HepG2 (cell line): ENCODE results near the gene TBC1D14. TPM values are rescaled to one million over a fixed set of nuclear protein-coding genes. Genes with fewer than 3 reads are reported as not detected.
A peak's percentile ranks its signal among the peaks of the same experiment; 100 is the strongest.

ENCODE experiments used
- ATAC-seq: fragments of 200-7000 bp; cut with Tn5 transposase; 3 replicates; pipeline ENCODE4 v1.9.1; 2020; ENCODE audit warnings: mild to moderate bottlenecking, moderate library complexity
- BruUV-seq: library from RNA; stranded (reverse); fragments of 400-500 nt; replicated peaks from 2 replicates; lab custom pipeline; 2021; lab: Mats Ljungman, UMichigan
- CTCF ChIA-PET: fragments of 300-600 bp; formaldehyde crosslinking; extraction: SDS; loops from one replicate; lab custom pipeline; 2021; ENCODE audit warnings: low total read pairs, inconsistent platforms, low intra/inter-chr PET ratio; lab: Yijun Ruan, JAX
- POLR2A ChIA-PET: fragments of 350-600 bp; sonication (Branson Sonifier 250); formaldehyde crosslinking; loops from one replicate; lab custom pipeline; 2020; ENCODE audit warnings: antibody characterized with exemption, inconsistent platforms; lab: Yijun Ruan, JAX
- DNase-seq: peaks from one replicate; pipeline ENCODE4 v3.0.0-alpha.2; 2015; ENCODE audit warnings: low spot score
- FAIRE-seq: peaks from 3 replicates; lab custom pipeline; 2011; peaks lifted over from hg19 to GRCh38; lab: Jason Lieb, UNC
- H2AFZ ChIP-seq: one replicate; pipeline ENCODE4 v1.6.1; 2011; ENCODE audit warnings: low read length, inconsistent platforms
- H3K27ac ChIP-seq: fragments of 300-600 bp; 3 replicates; pipeline ENCODE4 v1.8.0; 2011; ENCODE audit warnings: mixed run types, mild to moderate bottlenecking, mixed read lengths, low read length, inconsistent platforms; ENCODE audit not compliant: insufficient read depth; ENCODE audit errors: extremely low read length
- H3K27me3 ChIP-seq, 2 experiments: fragments of 200-600 bp in 1 of 2; 2 replicates in 1 of 2; 3 replicates in 1 of 2; pipeline versions ENCODE4 v1.6.0 to v1.8.0; 2011; ENCODE audit warnings: low read length in 2 of 2, mild to moderate bottlenecking in 2 of 2, moderate library complexity in 2 of 2, inconsistent platforms in 1 of 2; ENCODE audit not compliant: insufficient read depth in 2 of 2, control insufficient read depth in 1 of 2
- H3K36me3 ChIP-seq, 2 experiments: fragments of 200-600 bp in 1 of 2; replicated peaks in 1 of 2; 2 replicates in 1 of 2; 3 replicates in 1 of 2; pipeline versions ENCODE4 v1.5.1 to v1.8.0; 2011; ENCODE audit warnings: low read length in 2 of 2, inconsistent platforms in 1 of 2; ENCODE audit not compliant: insufficient read depth in 2 of 2, control insufficient read depth in 1 of 2
- H3K4me1 ChIP-seq: 2 replicates; pipeline ENCODE4 v1.5.1; 2012; ENCODE audit warnings: low read length, inconsistent platforms; ENCODE audit not compliant: insufficient read depth
- H3K4me2 ChIP-seq: 2 replicates; pipeline ENCODE4 v1.6.0; 2011; ENCODE audit warnings: low read depth, low read length, inconsistent platforms
- H3K4me3 ChIP-seq, 3 experiments: fragments of 200-600 bp in 1 of 3; sonication (generic), shearing (Covaris generic) in 1 of 3; replicated peaks in 1 of 3; 2 replicates each; pipeline ENCODE4 v1.5.1; 2011 to 2016; ENCODE audit warnings: low read length in 3 of 3, inconsistent platforms in 2 of 3, low read depth in 2 of 3, mild to moderate bottlenecking in 2 of 3, control low read depth in 1 of 3, mixed read lengths in 1 of 3; ENCODE audit not compliant: insufficient read depth in 1 of 3
- H3K79me2 ChIP-seq: one replicate; pipeline ENCODE4 v1.6.1; 2011; ENCODE audit warnings: low read length, inconsistent platforms; ENCODE audit not compliant: insufficient read depth
- H3K9ac ChIP-seq: 2 replicates; pipeline ENCODE4 v1.6.0; 2011; ENCODE audit warnings: mild to moderate bottlenecking, low read depth, low read length, inconsistent platforms; ENCODE audit not compliant: insufficient read depth
- H3K9me3 ChIP-seq: 2 replicates; pipeline ENCODE4 v1.5.1; 2012; ENCODE audit warnings: mild to moderate bottlenecking, low read length
- H4K20me1 ChIP-seq: 2 replicates; pipeline ENCODE4 v1.6.0; 2011; ENCODE audit warnings: inconsistent platforms, mild to moderate bottlenecking, low read length, moderate library complexity; ENCODE audit not compliant: insufficient read depth
- CCAR2 ChIP-seq: fragments of 200-400 bp; formaldehyde crosslinking; optimal IDR thresholded peaks from 2 replicates; pipeline ENCODE3; 2018; ENCODE audit warnings: low read depth, mild to moderate bottlenecking, low read length, moderate library complexity
- MAFF ChIP-seq: IDR thresholded peaks from 2 replicates; pipeline ENCODE4 v1.6.1; 2011; ENCODE audit warnings: low read depth, low read length, improper control_type of control experiment
- MAFK ChIP-seq, 2 experiments: IDR thresholded peaks in 1 of 2; conservative IDR thresholded peaks in 1 of 2; 2 replicates each; pipeline ENCODE4 v1.6.1; 2011; ENCODE audit warnings: improper control_type of control experiment in 2 of 2, low read length in 2 of 2
- MXI1 ChIP-seq: IDR thresholded peaks from 3 replicates; pipeline ENCODE4 v1.6.1; 2012; ENCODE audit warnings: low read depth, low read length, inconsistent platforms, borderline replicate concordance
- POGZ ChIP-seq: sonication (generic); formaldehyde crosslinking; IDR thresholded peaks from 2 replicates; pipeline ENCODE4 v1.4.0; 2020; ENCODE audit warnings: mild to moderate bottlenecking, missing genetic modification reagents
- SP2 ChIP-seq: sonication (generic); formaldehyde crosslinking; IDR thresholded peaks from 2 replicates; pipeline ENCODE4 v1.5.1; 2020; ENCODE audit warnings: mild to moderate bottlenecking, missing genetic modification reagents
- ZFP91 ChIP-seq: sonication (generic); formaldehyde crosslinking; IDR thresholded peaks from 2 replicates; pipeline ENCODE4 v1.9.0; 2022; ENCODE audit warnings: missing genetic modification reagents, mild to moderate bottlenecking, borderline replicate concordance
- WGBS: methylation state at CpG from one replicate; pipeline ENCODE4 v1.1.6; 2017; ENCODE audit warnings: low lambda C conversion rate; 5-methylcytosine and 5-hydroxymethylcytosine counted together
- in situ Hi-C: cut with HindIII; loops from 2 replicates; pipeline ENCODE4 v1.10.0; 2017; ENCODE audit warnings: low pct_unique_long_range_greater_than_20kb; ENCODE audit not compliant: extremely low pct_ligation_motif_present
- intact Hi-C: fragments of 100-400 bp; cut with micrococcal nuclease; formaldehyde crosslinking; loops from one replicate; pipeline ENCODE4 v1.10.0; 2022; ENCODE audit not compliant: unreplicated experiment
- polyA plus RNA-seq, 8 experiments: library from polyadenylated mRNA; depleted of rRNA in 3 of 8; stranded (reverse) in 7 of 8; unstranded in 1 of 8; fragments of >200 nt; fragmentation: Illumina TruSeq in 4 of 8; extraction: Trizol in 4 of 8; gene quantifications; 2 replicates each; pipeline versions ENCODE4 v1.2.1 to v1.2.3, GENCODE V29; 2011 to 2016; ENCODE audit warnings: low read depth in 4 of 8, missing spikeins in 1 of 8, mixed read lengths in 1 of 8; ENCODE audit not compliant: insufficient read depth in 1 of 8
- total RNA-seq, 5 experiments: library from RNA; depleted of rRNA; stranded (reverse); fragments of >200 nt; fragmentation: Illumina TruSeq; extraction: Trizol; gene quantifications; 2 replicates each; pipeline ENCODE4 v1.2.3, GENCODE V29; 2016; ENCODE audit warnings: low read depth in 1 of 5

TBC1D14 gene
- total and polyA plus RNA-seq, 2 of the 13 experiments (the other 11 are each of a cell fraction or from before 2014, with no cell fraction given) = 29.5 to 46.5 TPM

- ATAC-seq (no peak), FAIRE-seq (no peak), DNase-seq (no peak)
- peaks cover 21 to 70% of the 10 kb centered on the region in 2 experiments; a peak in 4 of 5 replicates for H3K36me3 ChIP-seq
- in situ Hi-C loops = no loop called here
- no peaks in the 10 kb centered on the region for H3K79me2 ChIP-seq
- no peaks in the 10 kb centered on the region for H3K9me3 ChIP-seq
- H2AFZ ChIP-seq = no peak overlapping the region
- H3K27ac ChIP-seq = no peak overlapping the region
- BruUV-seq = no TSS peak
- H3K4me2 ChIP-seq = no peak overlapping the region
- no peaks in the 10 kb centered on the region for H4K20me1 ChIP-seq
- WGBS = 98% methylated on average over 5 of the region's 6 CpGs
- CTCF ChIA-PET = no interaction called here
- no peak for TF ChIP-seq CCAR2
- TF ChIP-seq MAFK (conservative IDR thresholded peaks at IDR 0.05 in 1 of 2, IDR thresholded peaks at IDR 0.05 in 1 of 2; ENCODE audit: low read length in 2 of 2) = peak; percentile 98 to 99
- peak; percentile 99 for TF ChIP-seq MAFF
- no peak overlapping the region for H3K9ac ChIP-seq
- H3K4me3 ChIP-seq = no peak overlapping the region
- intact Hi-C loops = no loop called here
- peaks cover 22% of the 10 kb centered on the region for H3K4me1 ChIP-seq
- no peaks in the 10 kb centered on the region for H3K27me3 ChIP-seq
- POLR2A ChIA-PET = no interaction called here
These were observed 107.9 kb downstream of the TBC1D14 start for GRCh38 chr4:7017446-7018048.

- Histone ChIP-seq H3K4me2 (no peak overlapping the region), H3K36me3 (peaks cover 20 to 64% of the 10 kb centered on the region in 2 experiments; a peak in 4 of 5 replicates), H2AFZ (no peak overlapping the region), H4K20me1 (no peaks in the 10 kb centered on the region), H3K27me3 (no peaks in the 10 kb centered on the region), H3K9ac (no peak overlapping the region), H3K79me2 (no peaks in the 10 kb centered on the region), H3K4me3 (no peak overlapping the region), H3K27ac (no peak overlapping the region), H3K9me3 (no peaks in the 10 kb centered on the region), H3K4me1 (peaks cover 22% of the 10 kb centered on the region)
- ChIA-PET CTCF (no interaction called here), POLR2A (no interaction called here)
- in situ Hi-C loops (no loop called here), intact Hi-C loops (no loop called here)
- TF ChIP-seq MXI1 = no peak
- TF ChIP-seq SP2 (CRISPR knock-in tag) = no peak
- TF ChIP-seq POGZ (CRISPR knock-in tag) = no peak
- no peak for TF ChIP-seq ZFP91 (CRISPR knock-in tag)
- 96% methylated on average over 5 of the region's 9 CpGs for WGBS
- no peak for FAIRE-seq
- BruUV-seq = no TSS peak
- DNase-seq = no peak
- no peak; the same call in 2 of the 3 replicates for ATAC-seq
These were observed 108.7 kb downstream of the TBC1D14 start for GRCh38 chr4:7018281-7018680.
